Right lung (tissue), 10 donors: ENCODE measurements around the gene KRTAP10-7. TPM values are rescaled to one million over a fixed set of nuclear protein-coding genes. Genes with fewer than 3 reads are reported as not detected.
"Not testable (repeated sequence)": the region's sequence is repeated elsewhere in the genome, so short reads cannot be mapped to it uniquely, and the experiment has no call there.

ENCODE experiments used
- DNase-seq, 2 donors: peaks; one replicate each; pipeline ENCODE4 v3.0.0-alpha.2; 2013
- long read RNA-seq, 8 donors: transcript quantifications; one replicate each; lab custom pipeline, GENCODE V29; 2026
- polyA plus RNA-seq, 5 donors: library from polyadenylated mRNA; unstranded; fragments of 120-200 nt; gene quantifications; one replicate each; pipeline versions ENCODE4 v1.2.1 to v1.2.3, GENCODE V29; 2013; ENCODE audit warnings: inconsistent platforms in 1 of 5, low replicate concordance in 1 of 5; ENCODE audit not compliant: insufficient read length in 5 of 5, insufficient read depth in 1 of 5

Gene KRTAP10-7, protein sequence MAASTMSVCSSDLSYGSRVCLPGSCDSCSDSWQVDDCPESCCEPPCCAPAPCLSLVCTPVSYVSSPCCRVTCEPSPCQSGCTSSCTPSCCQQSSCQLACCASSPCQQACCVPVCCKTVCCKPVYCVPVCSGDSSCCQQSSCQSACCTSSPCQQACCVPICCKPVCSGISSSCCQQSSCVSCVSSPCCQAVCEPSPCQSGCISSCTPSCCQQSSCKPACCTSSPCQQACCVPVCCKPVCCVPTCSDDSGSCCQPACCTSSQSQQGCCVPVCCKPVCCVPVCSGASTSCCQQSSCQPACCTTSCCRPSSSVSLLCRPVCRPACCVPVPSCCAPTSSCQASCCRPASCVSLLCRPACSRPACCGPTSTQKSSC
- polyA plus RNA-seq, result not detected
- long read RNA-seq, donor 1, result 0 reads
- long read RNA-seq, donor 2, result 0 reads
- long read RNA-seq, donor 3, result 0 reads
- long read RNA-seq, donor 4, result 0 reads
- long read RNA-seq, donor 5, result 0 reads
- long read RNA-seq, donor 6, result 0 reads
- long read RNA-seq, donor 7, result 0 reads
- long read RNA-seq, donor 8, result 0 reads

DNA sequence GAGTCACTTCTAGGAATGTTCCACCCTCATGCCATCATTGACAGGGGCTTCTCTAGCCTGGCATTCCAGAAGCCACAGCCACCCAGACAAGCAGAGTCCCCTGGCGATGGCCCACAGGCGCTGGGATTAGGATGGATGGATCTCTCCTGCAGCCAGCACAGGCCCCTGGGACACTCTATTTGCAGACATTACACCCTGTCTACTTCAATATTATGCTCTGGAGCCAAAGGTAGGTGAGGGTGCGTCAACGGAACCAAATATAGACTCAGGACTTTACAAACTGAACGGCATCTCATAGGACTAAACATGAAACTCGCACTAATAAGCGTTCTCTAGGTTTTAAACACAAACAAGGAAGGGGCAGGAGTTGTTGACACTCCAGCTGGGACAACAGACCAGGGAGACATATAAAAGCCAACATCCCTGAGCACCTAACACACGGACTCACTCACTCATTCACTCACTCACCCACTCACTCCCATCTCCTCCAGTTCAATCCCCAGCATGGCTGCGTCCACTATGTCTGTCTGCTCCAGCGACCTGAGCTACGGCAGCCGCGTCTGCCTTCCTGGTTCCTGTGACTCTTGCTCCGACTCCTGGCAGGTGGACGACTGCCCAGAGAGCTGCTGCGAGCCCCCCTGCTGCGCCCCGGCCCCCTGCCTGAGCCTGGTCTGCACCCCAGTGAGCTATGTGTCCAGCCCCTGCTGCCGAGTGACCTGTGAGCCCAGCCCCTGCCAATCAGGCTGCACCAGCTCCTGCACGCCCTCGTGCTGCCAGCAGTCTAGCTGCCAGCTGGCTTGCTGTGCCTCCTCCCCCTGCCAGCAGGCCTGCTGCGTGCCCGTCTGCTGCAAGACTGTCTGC is at the start of gene KRTAP10-7:
KRTAP10-7 (plus strand) TSS at position 480 of the 861 bp plus-strand sequence; CDS start at position 505, 25 bp downstream.
- not testable (repeated sequence) for DNase-seq

DNA sequence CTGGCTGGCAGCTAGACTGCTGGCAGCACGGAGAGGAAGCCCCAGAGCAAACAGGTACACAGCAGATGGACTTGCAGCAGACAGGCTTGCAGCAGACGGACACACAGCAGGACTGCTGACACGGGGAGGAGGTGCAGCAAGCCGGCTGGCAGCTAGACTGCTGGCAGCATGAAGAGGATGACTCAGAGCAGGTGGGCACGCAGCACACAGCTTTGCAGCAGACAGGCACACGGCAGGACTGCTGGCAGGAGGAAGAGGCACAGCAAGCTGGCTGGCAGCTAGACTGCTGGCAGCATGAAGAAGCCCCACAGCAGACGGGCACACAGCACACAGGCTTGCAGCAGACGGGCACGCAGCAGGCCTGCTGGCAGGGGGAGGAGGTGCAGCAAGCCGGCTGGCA is 49.6 kb upstream of the KRTAP10-7 start:
- no peak for DNase-seq

DNA sequence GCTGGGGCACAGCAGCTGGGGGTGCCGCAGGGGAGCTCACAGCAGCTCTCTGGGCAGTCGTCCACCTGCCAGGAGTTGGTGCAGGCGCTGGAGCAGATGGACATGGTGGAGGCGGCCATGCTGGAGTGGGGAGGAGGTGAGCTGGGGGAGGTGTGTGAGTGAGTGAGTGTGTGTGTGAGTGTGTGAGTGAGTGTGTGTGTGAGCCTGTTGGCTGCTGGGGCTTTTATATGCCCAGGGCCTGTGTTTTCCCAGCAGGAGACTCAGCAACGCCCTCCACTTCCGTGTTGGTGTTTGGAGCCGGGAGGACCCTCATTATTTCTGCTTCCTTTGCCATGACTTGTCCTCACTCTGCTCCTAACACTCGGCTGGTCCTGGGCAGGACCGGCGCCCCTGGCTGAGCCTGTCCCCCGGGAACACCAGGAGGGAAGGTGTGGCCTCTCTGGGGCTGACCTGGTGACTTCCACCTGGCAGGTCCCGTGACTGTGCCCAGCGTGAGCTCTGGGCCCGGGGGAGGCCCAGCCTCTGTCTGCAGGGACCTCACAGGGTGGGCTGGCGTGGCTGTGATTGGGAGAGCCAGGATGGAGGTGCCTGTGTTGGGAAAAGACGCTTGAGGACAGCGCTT is 48.9 kb upstream of the KRTAP10-7 start, which contains the start of gene KRTAP10-2:
KRTAP10-2 (minus strand) TSS at position 166 of the 622 bp plus-strand sequence; CDS start at position 119, 47 bp downstream.
- no peak for DNase-seq

DNA sequence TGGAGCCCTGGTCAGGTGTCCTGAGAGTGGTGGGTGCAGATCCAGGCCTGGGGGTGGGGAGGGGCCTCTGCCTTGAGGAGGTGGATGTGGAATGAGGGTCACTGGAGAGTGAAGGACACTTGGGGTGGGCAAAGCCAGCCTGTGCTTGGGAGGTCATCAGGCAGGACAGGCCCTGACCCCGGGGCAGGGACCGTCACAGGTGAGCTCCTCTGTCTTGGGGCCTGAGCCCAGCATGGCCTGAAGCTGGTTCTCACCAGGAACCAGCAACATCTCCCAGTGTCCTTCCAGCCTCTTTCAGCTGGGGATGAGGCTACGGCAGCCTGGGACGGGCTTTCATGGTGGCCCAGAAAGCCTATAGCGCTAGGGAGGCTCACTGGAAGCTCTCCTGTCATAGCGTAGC is 48.3 kb upstream of the KRTAP10-7 start:
- no peak for DNase-seq

DNA sequence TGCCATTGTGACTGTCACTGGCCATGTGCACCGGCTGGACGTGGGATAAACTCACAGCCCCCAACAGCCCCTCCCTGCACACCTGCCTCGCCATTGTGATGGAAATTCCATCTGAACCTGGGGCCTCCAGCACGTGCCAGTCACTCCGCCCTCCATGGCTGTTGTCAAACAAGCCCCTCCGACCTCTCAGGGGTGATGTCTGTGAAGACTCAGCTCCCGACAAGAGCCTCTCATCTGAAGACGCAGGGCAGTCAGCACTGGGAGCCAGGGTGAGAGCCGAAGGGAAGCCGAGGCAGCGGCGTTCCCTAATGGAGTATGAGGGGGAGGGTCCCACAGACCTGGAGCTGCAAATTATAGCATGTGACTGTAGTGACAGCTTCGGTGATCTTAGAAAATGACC is 47.7 kb upstream of the KRTAP10-7 start:
- no peak for DNase-seq

DNA sequence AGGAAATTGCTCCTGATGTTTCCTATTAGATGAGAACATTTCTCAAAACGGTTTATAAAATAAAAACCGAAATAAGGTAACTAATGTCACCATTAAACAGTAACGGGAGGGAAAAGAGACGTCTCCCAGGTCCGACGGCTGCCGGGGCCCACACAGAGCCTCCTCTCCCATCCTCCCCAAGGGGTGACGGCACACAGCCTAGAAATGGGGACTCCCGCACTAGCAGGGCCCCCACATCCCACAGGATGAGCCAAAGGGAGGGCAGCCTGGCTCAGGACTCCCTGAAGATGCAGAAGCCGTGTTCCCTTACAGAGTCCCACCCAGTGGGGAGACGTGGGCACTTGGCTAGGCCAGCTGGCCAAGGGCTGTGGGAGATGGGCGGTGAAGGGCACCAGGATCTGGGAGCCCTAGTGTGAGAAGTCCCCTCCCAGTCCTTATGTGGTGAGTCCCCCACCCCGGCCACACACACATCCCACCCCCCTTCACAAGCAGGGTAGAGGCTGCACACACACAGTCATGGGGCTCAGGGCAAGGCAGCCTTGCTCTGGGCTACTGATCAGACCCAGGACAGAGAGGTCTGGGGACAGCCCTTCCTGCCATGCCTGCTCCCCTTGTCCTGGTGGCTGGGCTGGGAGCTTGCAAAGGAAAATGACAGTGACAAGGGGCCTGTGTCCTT is 45.1 kb upstream of the KRTAP10-7 start:
- DNase-seq, result no peak

DNA sequence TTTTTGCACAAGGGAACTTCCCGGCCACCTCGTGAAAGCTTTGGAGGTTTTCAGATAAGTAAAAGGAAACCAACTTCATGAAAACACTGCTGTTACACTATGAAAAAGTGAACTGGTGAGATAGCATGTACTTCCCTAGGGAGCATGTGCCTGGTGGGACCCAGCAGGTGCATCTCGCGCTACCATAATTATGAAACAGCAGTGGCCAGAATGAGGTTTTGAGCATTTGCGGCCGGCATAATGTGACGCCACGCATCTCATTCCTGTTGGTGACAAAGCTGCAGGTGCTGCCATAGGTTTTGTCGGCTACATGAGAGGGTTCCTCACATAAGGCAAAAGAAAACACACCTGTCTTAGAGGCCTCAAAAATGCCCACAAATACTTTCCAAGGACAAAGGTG is 43.5 kb upstream of the KRTAP10-7 start:
- no peak for DNase-seq

DNA sequence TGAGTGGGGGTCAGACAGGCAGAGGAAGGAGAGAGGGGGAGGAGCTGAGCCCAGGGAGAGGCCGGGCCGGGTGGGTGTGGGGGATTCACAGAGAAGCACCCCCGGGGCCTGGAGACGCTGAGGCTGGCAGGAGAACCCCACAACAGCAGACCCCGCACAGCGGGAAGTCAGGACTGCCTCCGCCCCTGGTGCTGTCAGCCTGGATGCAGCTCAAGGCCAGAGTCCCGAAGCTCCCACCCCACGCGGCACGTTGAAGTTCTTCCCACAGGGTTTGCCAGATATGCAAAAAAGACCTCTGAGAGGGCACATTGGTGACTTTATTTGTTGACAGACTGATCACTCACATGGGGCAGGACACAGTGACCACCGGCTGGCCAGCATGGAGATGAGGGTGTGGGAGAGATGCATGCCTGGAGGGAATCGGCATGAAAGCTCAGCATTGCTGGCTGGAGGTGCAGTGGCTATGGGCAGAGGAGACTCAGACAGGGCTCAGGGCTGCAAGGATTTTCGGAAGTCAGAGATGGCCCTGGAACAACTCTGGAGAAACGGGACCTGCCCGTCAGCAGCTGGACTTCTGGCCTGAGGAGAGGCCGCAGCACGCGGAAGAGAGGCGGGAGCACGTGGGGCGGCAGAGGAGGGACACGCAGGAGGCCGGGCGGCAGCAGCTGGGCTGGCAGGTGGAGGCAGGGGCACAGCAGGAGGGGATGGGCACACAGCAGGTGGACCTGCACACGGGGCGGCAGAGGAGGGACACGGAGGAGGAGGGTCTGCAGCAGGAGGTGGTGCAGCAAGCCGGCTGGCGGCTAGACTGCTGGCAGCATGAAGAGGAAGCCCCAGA is 42.7 kb upstream of the KRTAP10-7 start:
- no peak for DNase-seq

DNA sequence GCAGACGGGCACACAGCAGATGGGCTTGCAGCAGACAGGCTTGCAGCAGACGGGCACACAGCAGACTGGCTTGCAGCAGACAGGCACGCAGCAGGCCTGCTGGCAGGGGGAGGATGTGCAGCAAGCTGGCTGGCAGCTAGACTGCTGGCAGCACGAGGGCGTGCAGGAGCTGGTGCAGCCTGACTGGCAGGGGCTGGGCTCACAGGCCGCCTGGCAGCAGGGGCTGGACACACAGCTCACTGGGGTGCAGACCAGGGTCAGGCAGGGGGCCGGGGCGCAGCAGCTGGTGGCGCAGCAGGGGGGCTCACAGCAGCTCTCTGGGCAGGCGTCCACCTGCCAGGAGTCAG is 42.1 kb upstream of the KRTAP10-7 start:
- DNase-seq, result not testable (repeated sequence)

DNA sequence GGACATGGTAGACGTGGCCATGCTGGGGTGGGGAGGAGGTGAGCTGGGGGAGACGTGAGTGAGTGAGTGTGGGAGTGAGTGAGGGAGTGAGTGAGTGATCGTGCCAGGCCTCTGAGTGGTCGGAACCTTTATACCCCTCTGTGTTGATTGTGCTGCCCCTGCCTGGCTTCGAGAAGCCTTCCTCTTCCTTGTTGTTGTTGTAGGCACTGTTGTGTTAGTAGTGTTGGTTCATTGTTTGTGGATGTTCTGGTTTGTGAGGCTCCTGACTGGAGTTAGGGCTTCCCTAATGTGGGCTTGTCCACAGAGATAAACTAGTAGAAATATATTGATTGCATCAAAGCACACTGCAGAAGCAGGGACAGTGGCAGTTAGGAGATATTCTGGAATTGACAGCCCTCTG is 41.7 kb upstream of the KRTAP10-7 start, which contains the start of gene KRTAP10-3:
KRTAP10-3 (minus strand) TSS at position 101 of the 400 bp plus-strand sequence; CDS start at position 21, 80 bp downstream.
- DNase-seq, result no peak

DNA sequence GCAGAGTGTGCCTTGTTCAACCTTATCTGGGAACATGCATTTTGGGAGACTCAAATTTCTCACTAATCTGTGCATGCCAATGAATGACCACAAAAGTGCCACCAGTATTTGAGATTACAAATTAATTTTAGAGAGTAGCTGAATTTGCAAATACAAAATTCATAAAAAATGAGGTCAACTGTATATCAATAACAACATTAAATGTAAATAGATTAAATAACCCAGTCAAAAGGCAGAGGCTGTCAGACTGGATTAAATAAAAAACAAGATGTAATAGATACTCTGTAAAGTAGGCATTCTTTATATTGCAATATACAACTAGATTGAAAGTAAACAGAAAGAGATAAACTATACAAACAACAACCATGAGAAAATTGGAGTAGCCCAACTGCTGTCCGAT is 36.3 kb upstream of the KRTAP10-7 start:
- DNase-seq, result no peak

DNA sequence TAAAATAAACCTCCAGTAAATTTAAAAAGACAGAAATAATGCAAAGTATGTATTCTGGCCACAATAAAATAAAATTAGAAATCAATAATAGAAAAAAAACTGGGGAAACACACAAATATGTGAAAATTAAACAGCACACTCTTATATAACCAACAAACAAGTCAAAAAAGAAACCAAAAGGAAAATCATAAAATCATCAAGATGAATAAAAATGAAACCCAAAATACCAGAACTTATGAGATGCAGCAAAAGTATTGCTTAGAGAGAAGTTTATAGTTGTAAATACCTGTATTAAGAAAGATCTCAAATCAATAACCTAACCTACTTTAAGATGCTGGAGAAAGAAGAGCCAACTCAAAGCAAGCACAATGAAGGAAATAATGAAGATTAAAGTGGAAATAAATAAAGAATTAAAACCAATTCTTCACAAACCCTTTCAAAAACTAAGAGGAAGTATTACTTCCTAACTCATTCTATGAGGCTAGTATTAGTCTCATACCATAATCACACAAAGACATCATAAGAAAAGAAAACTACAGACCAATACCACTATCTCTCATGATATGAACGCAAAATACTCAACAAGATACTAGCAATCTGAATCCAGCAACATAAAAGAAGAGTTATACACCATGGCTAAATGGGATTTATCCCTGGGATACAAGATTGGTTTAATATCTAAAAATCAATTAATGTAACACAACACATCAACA is 35.4 kb upstream of the KRTAP10-7 start:
- DNase-seq, result no peak

DNA sequence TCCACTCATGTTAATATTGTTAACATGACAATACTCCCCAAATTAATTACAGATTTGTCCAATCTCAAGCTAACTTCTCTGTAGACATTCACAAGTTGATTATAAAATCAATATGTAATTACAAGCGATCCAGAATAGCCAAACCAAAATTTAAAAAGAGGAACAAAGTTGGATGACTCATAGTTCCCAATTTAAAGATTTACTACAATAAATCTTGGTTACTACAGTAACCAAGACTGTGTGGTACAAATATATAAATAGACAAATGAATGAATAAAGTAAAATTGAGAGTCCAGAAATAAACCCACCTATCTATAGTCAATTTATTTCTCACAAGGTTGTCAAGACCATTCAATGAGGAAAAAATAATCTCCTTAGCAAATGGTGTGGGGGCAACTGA is 34.0 kb upstream of the KRTAP10-7 start:
- no peak for DNase-seq

DNA sequence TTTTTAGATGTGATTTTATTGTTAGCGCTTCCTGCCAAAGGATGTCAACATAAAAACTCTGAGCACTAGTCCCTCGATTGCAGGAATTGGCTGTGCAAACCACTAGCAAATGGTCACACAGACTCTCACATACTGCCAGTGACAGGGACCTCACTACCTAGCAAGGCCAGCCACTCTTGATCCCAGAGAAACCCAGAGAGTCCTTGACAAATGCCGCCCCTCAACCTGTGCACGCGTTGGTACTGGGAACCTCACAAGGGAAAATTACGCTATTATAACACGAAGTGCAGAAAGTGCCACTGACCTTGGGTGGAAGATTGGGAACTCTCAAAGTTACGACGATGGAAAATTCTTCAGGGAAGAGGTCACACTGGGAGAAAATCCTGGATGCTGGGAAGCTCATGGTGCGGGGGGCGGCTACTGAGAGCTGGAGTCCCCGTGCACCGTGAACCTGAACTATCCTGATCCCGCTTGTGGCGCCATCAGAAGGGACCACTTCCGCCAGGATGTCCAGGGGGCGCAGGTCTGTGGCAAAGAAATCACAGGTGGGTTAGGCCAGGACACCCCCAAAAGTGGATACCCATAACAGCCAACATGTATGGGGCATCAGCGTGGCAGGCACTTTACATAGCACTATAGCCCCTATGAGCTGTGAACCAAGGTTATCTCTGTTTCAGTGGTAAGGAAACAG is 32.8 kb upstream of the KRTAP10-7 start:
- no peak for DNase-seq

DNA sequence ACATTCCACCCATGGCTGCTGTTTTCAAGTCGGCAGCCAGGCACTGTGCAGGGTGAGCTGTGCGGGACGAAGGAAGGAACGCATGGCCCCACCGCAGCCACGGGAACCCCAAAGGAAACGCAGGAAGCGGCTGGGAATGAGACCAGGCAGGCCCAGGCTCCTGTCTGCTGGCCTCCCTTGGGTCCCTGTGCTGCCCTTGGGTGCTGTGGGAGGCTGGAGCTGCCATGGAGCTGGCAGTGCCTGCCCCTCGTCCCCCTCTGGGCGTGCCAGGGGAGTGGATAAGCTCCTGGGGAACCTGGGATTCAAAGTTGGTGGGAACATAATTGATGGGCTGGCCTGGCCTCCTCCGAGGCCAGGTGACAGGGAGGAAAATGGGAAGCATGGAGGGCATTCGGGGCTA is 32.1 kb upstream of the KRTAP10-7 start:
- DNase-seq, result no peak

DNA sequence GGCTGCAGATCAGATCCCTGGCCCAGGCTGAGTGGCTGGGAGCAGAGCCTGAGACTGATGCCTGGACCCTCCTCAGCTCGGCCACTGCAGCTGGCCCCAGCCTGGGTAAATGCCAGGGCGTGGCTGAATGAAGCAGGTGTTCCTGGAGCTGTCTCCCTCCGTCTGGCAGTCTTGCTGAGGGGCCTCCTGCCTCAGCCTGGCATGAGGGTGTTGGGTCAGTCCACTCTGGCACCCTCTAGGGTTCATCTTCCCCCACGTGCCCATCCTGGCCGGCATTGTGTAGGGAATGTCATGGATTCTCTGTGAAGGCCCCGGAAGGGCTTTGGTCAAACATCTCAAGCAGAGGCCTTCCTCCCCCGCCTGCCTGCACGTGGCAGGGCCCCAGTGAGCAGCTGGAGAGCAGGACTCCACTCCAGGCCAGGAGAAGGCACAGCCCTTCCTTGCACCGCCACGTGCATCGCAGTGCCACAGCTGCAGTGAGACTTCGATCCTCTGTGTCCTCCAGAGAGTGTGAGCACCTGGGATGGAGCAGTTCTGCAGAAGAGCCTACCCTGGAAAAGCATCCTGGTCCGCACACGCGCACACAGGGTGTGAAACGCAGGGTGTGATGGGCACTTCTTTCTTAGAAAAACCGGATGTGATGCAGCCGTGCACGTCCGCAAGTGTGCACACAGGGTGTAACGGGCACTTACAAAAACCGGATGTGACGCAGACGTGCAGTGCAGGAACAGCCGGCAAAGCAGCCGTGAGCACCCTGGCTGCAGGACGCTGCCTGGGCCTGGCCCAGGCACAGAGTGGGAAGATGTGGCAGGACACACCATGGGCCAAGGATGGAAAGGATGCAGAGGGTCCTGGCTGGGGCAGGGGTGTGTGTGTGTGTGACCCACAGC is 31.5 kb upstream of the KRTAP10-7 start:
- DNase-seq, result no peak

DNA sequence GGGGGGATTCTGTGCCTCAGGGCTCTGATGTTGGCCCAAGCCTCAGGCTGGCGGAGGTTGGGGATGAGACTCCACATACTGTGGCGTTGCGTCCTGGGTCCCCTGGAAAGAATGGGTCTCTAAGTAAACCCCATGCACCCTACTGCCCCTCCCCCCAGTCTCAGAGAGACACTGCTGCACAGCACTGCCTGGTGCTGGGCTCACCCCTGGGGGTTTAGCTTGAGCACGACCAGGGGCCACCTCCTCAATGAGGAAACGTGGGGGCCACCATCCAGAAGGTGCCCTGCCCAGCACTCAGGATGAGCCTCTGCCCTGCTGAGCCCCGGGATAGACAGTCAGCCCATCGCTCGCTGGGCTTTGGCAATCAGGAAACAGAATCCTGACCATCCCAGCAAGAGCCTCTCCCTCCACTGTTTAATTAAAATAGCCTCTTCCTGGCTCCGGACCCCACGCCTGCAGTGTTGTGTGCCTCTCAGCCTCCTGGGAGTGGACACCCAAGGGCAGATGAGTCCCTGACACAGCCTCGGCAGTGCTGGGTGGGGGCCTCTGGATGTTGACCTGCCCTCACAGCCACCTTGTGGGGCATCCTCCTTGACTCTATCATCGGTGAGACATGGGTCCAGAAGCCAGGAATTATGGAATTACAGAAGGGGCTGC is 30.4 kb upstream of the KRTAP10-7 start:
- no peak for DNase-seq
